VCaP (cell line): ENCODE results near the gene FADD.

ENCODE experiments used
- H3K27ac ChIP-seq: fragments of 450-650 bp; 2 replicates; pipeline ENCODE4 v1.5.1; 2017
- TF ChIP-seq, protein P1 (sequence below): fragments of 450-650 bp; conservative IDR thresholded peaks from 2 replicates; pipeline ENCODE4 v1.5.1; 2017; ENCODE audit warnings: mild to moderate bottlenecking, moderate library complexity

FADD gene

DNA sequence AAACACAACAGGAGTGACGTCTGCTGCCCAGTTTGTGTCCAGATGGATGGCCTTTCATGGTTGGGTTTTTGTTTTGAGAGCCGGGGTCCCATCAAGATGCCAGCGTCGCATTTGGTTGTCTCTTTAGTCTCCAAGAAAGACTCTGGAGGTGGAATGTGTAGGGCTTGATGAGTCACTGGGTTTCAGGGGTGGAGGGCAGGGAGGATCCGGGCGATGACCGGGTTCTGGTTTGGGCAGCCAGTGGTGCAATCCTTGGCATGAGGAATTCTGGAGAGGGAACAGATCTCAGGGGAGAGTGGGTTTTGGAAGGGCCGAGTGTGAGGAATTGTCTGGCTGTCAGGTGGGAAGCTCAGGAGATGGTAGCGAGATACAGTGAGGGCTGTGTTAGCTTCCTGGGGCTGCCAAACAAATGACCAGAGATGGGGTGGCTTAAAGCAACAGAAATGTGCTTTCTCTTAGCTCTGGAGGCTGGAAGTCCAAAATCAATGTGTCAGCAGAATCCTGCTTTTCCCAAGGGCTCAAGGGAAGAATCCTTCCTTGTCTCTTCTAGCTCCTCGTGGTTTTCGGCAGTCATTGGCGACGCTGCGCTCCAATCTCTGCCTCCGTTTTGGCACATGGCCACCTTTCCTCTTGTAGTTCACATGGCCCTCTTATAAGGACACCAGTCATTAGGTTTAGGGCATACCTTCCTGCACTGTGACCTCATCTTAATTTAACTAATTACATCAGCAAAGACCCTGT is 41.0 kb downstream of the FADD start:
- TF ChIP-seq, protein P1, sequence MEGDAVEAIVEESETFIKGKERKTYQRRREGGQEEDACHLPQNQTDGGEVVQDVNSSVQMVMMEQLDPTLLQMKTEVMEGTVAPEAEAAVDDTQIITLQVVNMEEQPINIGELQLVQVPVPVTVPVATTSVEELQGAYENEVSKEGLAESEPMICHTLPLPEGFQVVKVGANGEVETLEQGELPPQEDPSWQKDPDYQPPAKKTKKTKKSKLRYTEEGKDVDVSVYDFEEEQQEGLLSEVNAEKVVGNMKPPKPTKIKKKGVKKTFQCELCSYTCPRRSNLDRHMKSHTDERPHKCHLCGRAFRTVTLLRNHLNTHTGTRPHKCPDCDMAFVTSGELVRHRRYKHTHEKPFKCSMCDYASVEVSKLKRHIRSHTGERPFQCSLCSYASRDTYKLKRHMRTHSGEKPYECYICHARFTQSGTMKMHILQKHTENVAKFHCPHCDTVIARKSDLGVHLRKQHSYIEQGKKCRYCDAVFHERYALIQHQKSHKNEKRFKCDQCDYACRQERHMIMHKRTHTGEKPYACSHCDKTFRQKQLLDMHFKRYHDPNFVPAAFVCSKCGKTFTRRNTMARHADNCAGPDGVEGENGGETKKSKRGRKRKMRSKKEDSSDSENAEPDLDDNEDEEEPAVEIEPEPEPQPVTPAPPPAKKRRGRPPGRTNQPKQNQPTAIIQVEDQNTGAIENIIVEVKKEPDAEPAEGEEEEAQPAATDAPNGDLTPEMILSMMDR = no peak
- no peak overlapping the region for H3K27ac ChIP-seq

DNA sequence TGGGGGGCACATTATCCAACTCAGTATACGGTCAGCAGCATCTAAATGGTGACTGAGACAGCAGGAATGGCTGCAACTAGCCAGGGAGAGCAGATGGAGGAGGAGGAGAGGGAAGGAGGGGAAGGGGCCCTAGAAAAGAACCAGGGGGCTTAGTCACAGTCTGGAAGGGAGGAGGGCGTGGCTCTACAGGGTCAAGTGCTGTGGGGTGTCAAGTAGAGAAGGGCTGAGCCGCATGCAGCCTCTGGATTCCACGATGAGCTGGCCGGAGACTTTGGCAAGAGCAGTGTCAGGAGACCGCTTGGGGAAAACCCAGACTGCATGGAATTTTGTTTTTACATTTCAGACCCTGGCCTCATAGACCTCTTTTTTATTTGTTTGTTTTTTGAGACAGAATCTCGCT is 41.6 kb downstream of the FADD start:
- H3K27ac ChIP-seq = no peak overlapping the region
- TF ChIP-seq, protein P1 = no peak

GRCh38 chr11:70246196-70246595 is 43.1 kb downstream of the FADD start:
- no peak overlapping the region; the same call in 1 of the 2 replicates for H3K27ac ChIP-seq
- TF ChIP-seq, protein P1 = no peak

- TF ChIP-seq, protein P1 = no peak
Observed at GRCh38 chr11:70247042-70247709, 44.1 kb downstream of the FADD start.

DNA sequence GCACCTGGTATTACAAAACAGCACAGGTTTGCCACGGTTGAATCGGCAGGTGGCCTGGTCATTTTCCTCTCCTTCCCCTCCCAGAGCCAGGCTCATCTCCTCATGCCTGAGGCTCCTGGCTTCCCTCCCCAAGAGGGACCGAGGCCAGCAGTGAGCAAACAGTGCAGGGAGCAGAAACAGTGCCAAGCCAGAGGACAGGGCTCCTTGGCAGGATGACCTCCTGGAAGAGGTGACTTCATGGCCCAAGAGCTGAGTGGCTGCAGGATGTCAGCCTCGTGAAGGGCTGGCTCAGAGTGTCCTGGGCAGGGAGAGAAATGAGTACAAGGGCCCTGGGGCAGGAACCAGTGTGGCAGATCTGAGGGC is 44.6 kb downstream of the FADD start:
- TF ChIP-seq, protein P1 = no peak
- H3K27ac ChIP-seq = peak overlapping the region; percentile 42; the same call in 1 of the 2 replicates

More at GRCh38 chr11:70247042-70247709, 44.1 kb downstream of the FADD start:
- H3K27ac ChIP-seq = peak overlapping the region; percentile 42; the same call in 1 of the 2 replicates

DNA sequence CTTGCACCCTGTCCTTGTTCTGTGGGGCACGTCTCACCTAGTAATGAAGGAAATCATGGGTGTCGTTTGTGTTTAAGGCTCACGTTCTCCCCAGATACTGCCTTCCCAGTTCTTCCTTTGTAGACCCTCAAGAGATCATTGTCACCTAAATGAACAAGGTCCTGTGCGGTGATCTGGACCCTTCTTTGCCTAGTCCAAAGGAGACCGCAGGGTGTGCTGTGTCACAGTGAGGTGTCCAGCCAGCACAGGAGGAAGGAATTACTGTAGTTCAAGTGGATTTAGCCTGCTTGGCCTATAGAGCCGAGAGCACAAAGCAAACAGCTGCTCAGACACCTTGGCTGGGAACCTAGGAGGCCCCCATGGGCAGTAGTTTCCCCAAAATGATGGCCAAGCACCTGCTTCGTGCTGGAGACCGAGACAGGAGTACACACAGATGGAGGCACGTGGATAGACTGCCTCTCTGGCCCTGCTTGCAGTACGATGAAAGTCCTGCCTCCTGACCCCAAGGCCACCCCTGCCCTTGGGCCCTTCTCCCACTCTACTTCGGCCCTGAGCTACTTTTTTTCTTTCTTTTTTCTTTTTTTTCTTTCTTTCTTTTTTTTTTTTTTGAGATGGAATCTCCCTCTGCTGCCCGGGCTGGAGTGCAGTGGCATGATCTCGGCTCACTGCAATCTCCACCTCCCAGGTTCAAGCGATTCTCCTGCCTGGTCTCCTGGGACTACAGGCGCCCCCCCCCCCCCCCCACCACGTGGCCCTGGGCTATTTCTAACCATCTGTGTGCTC is 48.0 kb downstream of the FADD start:
- TF ChIP-seq, protein P1 = no peak
- H3K27ac ChIP-seq = no peak overlapping the region
